GM12878 (cell line): ENCODE data around the gene NDEL1. TPM values are rescaled to one million over a fixed set of nuclear protein-coding genes. Genes with fewer than 3 reads are reported as not detected.

Source experiments
- ATAC-seq: fragments of 200-7000 bp; cut with Tn5 transposase; 3 replicates; pipeline ENCODE4 v1.9.1; 2020; ENCODE audit warnings: mild to moderate bottlenecking, moderate library complexity
- BruUV-seq: library from RNA; stranded (reverse); fragments of 400-500 nt; replicated peaks from 2 replicates; lab custom pipeline; 2021; lab: Mats Ljungman, UMichigan
- CTCF ChIA-PET: fragments of 300-600 bp; sonication (Branson Sonifier 250); formaldehyde crosslinking; extraction: SDS; loops from one replicate; lab custom pipeline; 2021; ENCODE audit warnings: inconsistent platforms; lab: Yijun Ruan, JAX
- POLR2A ChIA-PET: fragments of 350-600 bp; formaldehyde crosslinking; extraction: SDS; loops from one replicate; lab custom pipeline; 2021; ENCODE audit warnings: inconsistent platforms; lab: Charles Lee
- RAD21 ChIA-PET: fragments of 300-600 bp; sonication (Branson Sonifier 250); formaldehyde crosslinking; loops from one replicate; lab custom pipeline; 2023; ENCODE audit warnings: antibody characterized with exemption; ENCODE audit not compliant: unreplicated experiment; lab: Charles Lee
- SMC1A ChIA-PET: fragments of 300-600 bp; sonication (Branson Sonifier 250); formaldehyde crosslinking; loops from one replicate; lab custom pipeline; 2023; ENCODE audit not compliant: unreplicated experiment, uncharacterized antibody; lab: Charles Lee
- DNase-seq: peaks from one replicate; pipeline ENCODE4 v3.0.0-alpha.2; 2011; ENCODE audit warnings: low read depth, low spot score
- FAIRE-seq: peaks from 3 replicates; lab custom pipeline; 2011; peaks lifted over from hg19 to GRCh38; lab: Jason Lieb, UNC
- H2AFZ ChIP-seq: 2 replicates; pipeline ENCODE4 v1.6.0; 2011; ENCODE audit warnings: low read depth, low read length, control low read depth; ENCODE audit not compliant: control insufficient read depth
- H3K27ac ChIP-seq: 2 replicates; pipeline ENCODE4 v1.5.1; 2011; ENCODE audit warnings: control low read depth; ENCODE audit not compliant: control insufficient read depth, insufficient read depth
- H3K27me3 ChIP-seq, 2 experiments: replicated peaks in 1 of 2; 2 replicates each; pipeline versions ENCODE4 v1.6.0 to v1.6.1; 2011; ENCODE audit warnings: low read length in 1 of 2; ENCODE audit not compliant: control insufficient read depth in 2 of 2, insufficient read depth in 2 of 2
- H3K36me3 ChIP-seq, 2 experiments: 2 replicates each; pipeline ENCODE4 v1.5.1; 2011; ENCODE audit warnings: low read length in 1 of 2; ENCODE audit not compliant: control insufficient read depth in 2 of 2, insufficient read depth in 2 of 2
- H3K4me1 ChIP-seq: 2 replicates; pipeline ENCODE4 v1.6.1; 2011; ENCODE audit warnings: mild to moderate bottlenecking, low read length, moderate library complexity, mixed read lengths; ENCODE audit not compliant: control insufficient read depth, insufficient read depth
- H3K4me2 ChIP-seq: 2 replicates; pipeline ENCODE4 v1.6.0; 2011; ENCODE audit warnings: control low read depth; ENCODE audit not compliant: control insufficient read depth, insufficient read depth
- H3K4me3 ChIP-seq: fragments of 200-600 bp; sonication (generic); 2 replicates; pipeline ENCODE4 v1.5.1; 2016
- H3K79me2 ChIP-seq: 2 replicates; pipeline ENCODE4 v1.6.0; 2011; ENCODE audit warnings: low read length; ENCODE audit not compliant: control insufficient read depth, insufficient read depth
- H3K9ac ChIP-seq: 2 replicates; pipeline ENCODE4 v1.8.0; 2011; ENCODE audit warnings: low read length, control low read depth, mixed read lengths; ENCODE audit not compliant: control insufficient read depth, insufficient read depth
- H3K9me3 ChIP-seq: replicated peaks from 3 replicates; pipeline ENCODE4 v1.5.1; 2011; ENCODE audit warnings: mild to moderate bottlenecking, low read length; ENCODE audit not compliant: control insufficient read depth, insufficient read depth
- H4K20me1 ChIP-seq: 2 replicates; pipeline ENCODE4 v1.6.0; 2011; ENCODE audit not compliant: control insufficient read depth, insufficient read depth
- CHD2 ChIP-seq: IDR thresholded peaks from 2 replicates; pipeline ENCODE4 v1.6.1; 2011; ENCODE audit warnings: low read depth, low read length, improper control_type of control experiment, borderline replicate concordance
- E2F8 ChIP-seq: fragments of 450-650 bp; IDR thresholded peaks from 2 replicates; pipeline ENCODE4 v1.6.1; 2018; ENCODE audit warnings: mild to moderate bottlenecking, low read depth, moderate library complexity; ENCODE audit not compliant: partially characterized antibody
- RELA ChIP-seq: fragments of 450-650 bp; IDR thresholded peaks from 2 replicates; pipeline ENCODE4 v1.8.0; 2014; ENCODE audit warnings: borderline replicate concordance; ENCODE audit not compliant: partially characterized antibody
- SMAD1 ChIP-seq: fragments of 450-650 bp; IDR thresholded peaks from 2 replicates; pipeline ENCODE4 v1.6.1; 2018; ENCODE audit warnings: mild to moderate bottlenecking, low read depth; ENCODE audit not compliant: partially characterized antibody
- YBX1 ChIP-seq: fragments of 450-650 bp; IDR thresholded peaks from 2 replicates; pipeline ENCODE4 v1.6.1; 2016; ENCODE audit warnings: antibody characterized with exemption
- ZBED1 ChIP-seq: IDR thresholded peaks from 2 replicates; pipeline ENCODE4 v1.6.1; 2016; ENCODE audit warnings: borderline replicate concordance
- WGBS: methylation state at CpG from one replicate; pipeline ENCODE4 v1.1.6; 2016; ENCODE audit warnings: low lambda C conversion rate; ENCODE audit not compliant: insufficient replicate concordance, insufficient coverage; ENCODE audit errors: missing lambda C conversion rate; 5-methylcytosine and 5-hydroxymethylcytosine counted together
- in situ Hi-C: fragments of 300-500 bp; cut with MboI; formaldehyde crosslinking; loops from 9 replicates; pipeline ENCODE4 v1.14.3; 2018; ENCODE audit warnings: mixed read lengths
- intact Hi-C: fragments of 100-400 bp; cut with micrococcal nuclease; formaldehyde crosslinking; loops from one replicate; pipeline ENCODE4 v1.14.2; 2022; ENCODE audit not compliant: unreplicated experiment
- polyA plus RNA-seq, 11 experiments: library from polyadenylated mRNA; depleted of rRNA in 4 of 11; unstranded in 6 of 11; stranded (reverse) in 5 of 11; fragments of >200 nt; fragmentation: Nextera tagmentation in 4 of 11; fragmentation: Illumina TruSeq in 1 of 11; extraction: Ambion mirVana in 4 of 11; extraction: Trizol in 1 of 11; gene quantifications; 1 replicate in 1 of 11; 2 replicates in 10 of 11; pipeline versions ENCODE4 v1.2.1 to v1.2.3, GENCODE V29; 2011 to 2016; ENCODE audit warnings: inconsistent platforms in 2 of 11, missing spikeins in 2 of 11, low read depth in 1 of 11
- total RNA-seq, 4 experiments: library from RNA; depleted of rRNA in 3 of 4; stranded (reverse); fragments of >200 nt in 3 of 4; fragmentation: Illumina TruSeq in 1 of 4; extraction: Trizol in 1 of 4; gene quantifications; 2 replicates each; pipeline versions ENCODE4 v1.2.1 to v1.2.3, GENCODE V29; 2013 to 2021

Gene NDEL1
- total and polyA plus RNA-seq, 10 of the 15 experiments (the other 5 are each of a cell fraction or from before 2014, with no cell fraction given), result 0.72 to 41.5 (median 29.9) TPM

- Histone ChIP-seq H2AFZ (no peak overlapping the region), H3K36me3 (0 out of 4 replicates have a peak, but pooled peaks cover 0 to 3% of the 10 kb centered on the region in 2 experiments), H3K4me2 (no peak overlapping the region), H3K27me3 (no peaks in the 10 kb centered on the region), H4K20me1 (no peaks in the 10 kb centered on the region), H3K27ac (no peak overlapping the region), H3K79me2 (no peaks in the 10 kb centered on the region), H3K9me3 (peaks cover 2% of the 10 kb centered on the region; the same call in 1 of the 3 replicates), H3K9ac (no peak overlapping the region), H3K4me1 (no peaks in the 10 kb centered on the region), H3K4me3 (no peak overlapping the region)
- no peak for TF ChIP-seq YBX1
- TF ChIP-seq CHD2, result no peak
- TF ChIP-seq SMAD1, result no peak
- TF ChIP-seq RELA, result no peak
- TF ChIP-seq ZBED1, result no peak
- TF ChIP-seq E2F8, result no peak
- no peak for ATAC-seq
- in situ Hi-C loops, result no loop called here
- no peak for FAIRE-seq
- SMC1A ChIA-PET, result no interaction called here
- RAD21 ChIA-PET, result no interaction called here
- BruUV-seq, result no TSS peak
- intact Hi-C loops, result no loop called here
- no peak for DNase-seq
- 92% methylated on average over 6 of the region's 6 CpGs for WGBS
- CTCF ChIA-PET, result interaction anchor here (0.6 kb wide), 1 partner anchor 1350 kb away, joined by 3 read pairs; no protein-coding TSS in a partner anchor
- POLR2A ChIA-PET, result interaction anchor here (1.1 kb wide), 1 partner anchor 12 kb away, joined by 3 read pairs; no protein-coding TSS in a partner anchor
Measured at GRCh38 chr17:8488491-8488890, 52.8 kb downstream of the NDEL1 start.
